H1 (cell line): ENCODE results near the gene CCDC198. TPM values are rescaled to one million over a fixed set of nuclear protein-coding genes. Genes with fewer than 3 reads are reported as not detected.

Source experiments
- CTCF ChIA-PET: fragments of 300-600 bp; sonication (Branson Sonifier 250); formaldehyde crosslinking; loops from one replicate; lab custom pipeline; 2021; ENCODE audit not compliant: partially characterized antibody; lab: Charles Lee
- POLR2A ChIA-PET: fragments of 300-600 bp; sonication (Branson Sonifier 250); formaldehyde crosslinking; loops from one replicate; lab custom pipeline; 2021; ENCODE audit warnings: inconsistent platforms; ENCODE audit not compliant: partially characterized antibody; lab: Charles Lee
- DNase-seq, 2 experiments: peaks; one replicate each; pipeline versions ENCODE4 v3.0.0 to v3.0.0-alpha.2; 2010 to 2022; ENCODE audit warnings: low spot score in 2 of 2, low read depth in 1 of 2, mixed read lengths in 1 of 2
- FAIRE-seq: peaks from 2 replicates; lab custom pipeline; 2011; peaks lifted over from hg19 to GRCh38; lab: Jason Lieb, UNC
- H2AFZ ChIP-seq: 2 replicates; pipeline ENCODE4 v1.8.1; 2012; ENCODE audit warnings: low read length, inconsistent platforms
- H2AK5ac ChIP-seq: 2 replicates; pipeline ENCODE4 v1.6.1; 2013; ENCODE audit warnings: low read depth, low read length
- H2BK120ac ChIP-seq: replicated peaks from 2 replicates; pipeline ENCODE3; 2013; ENCODE audit warnings: low read depth, low read length, inconsistent platforms
- H2BK12ac ChIP-seq: 2 replicates; pipeline ENCODE4 v1.6.1; 2013; ENCODE audit warnings: low read depth, low read length
- H2BK15ac ChIP-seq: 2 replicates; pipeline ENCODE4 v1.6.1; 2013; ENCODE audit warnings: low read length
- H2BK20ac ChIP-seq: 2 replicates; pipeline ENCODE4 v1.6.1; 2013; ENCODE audit warnings: low read length
- H2BK5ac ChIP-seq: 2 replicates; pipeline ENCODE4 v1.6.1; 2013; ENCODE audit warnings: low read depth, low read length
- H3K14ac ChIP-seq: 2 replicates; pipeline ENCODE4 v1.6.1; 2013; ENCODE audit warnings: inconsistent platforms; ENCODE audit not compliant: insufficient read length
- H3K18ac ChIP-seq: 2 replicates; pipeline ENCODE4 v1.6.1; 2013; ENCODE audit warnings: low read length; ENCODE audit errors: extremely low read depth
- H3K23ac ChIP-seq: 2 replicates; pipeline ENCODE4 v1.6.1; 2013; ENCODE audit warnings: inconsistent platforms; ENCODE audit not compliant: insufficient read length
- H3K23me2 ChIP-seq: 2 replicates; pipeline ENCODE4 v1.6.1; 2013; ENCODE audit warnings: low read depth, low read length
- H3K27ac ChIP-seq: 2 replicates; pipeline ENCODE4 v1.6.1; 2011; ENCODE audit warnings: low read depth, low read length, inconsistent platforms
- H3K27me3 ChIP-seq, 4 experiments: replicated peaks in 1 of 4; 1 replicate in 1 of 4; 2 replicates in 3 of 4; pipeline versions ENCODE4 v1.6.1 to v1.8.1; 2011 to 2013; ENCODE audit warnings: low read length in 3 of 4, mild to moderate bottlenecking in 3 of 4, inconsistent platforms in 2 of 4, mixed read lengths in 2 of 4, moderate library complexity in 1 of 4; ENCODE audit not compliant: control insufficient read depth in 3 of 4, insufficient read depth in 3 of 4; ENCODE audit errors: extremely low read depth in 1 of 4
- H3K36me3 ChIP-seq, 4 experiments: 2 replicates each; pipeline versions ENCODE4 v1.6.1 to v1.8.1; 2011 to 2013; ENCODE audit warnings: mild to moderate bottlenecking in 4 of 4, low read length in 3 of 4, moderate library complexity in 2 of 4, control low read depth in 1 of 4, inconsistent platforms in 1 of 4; ENCODE audit not compliant: insufficient read depth in 4 of 4, control insufficient read depth in 2 of 4
- H3K4ac ChIP-seq: replicated peaks from 2 replicates; pipeline ENCODE3; 2013; ENCODE audit warnings: low read length, low read depth, mixed read lengths, inconsistent platforms; ENCODE audit not compliant: insufficient read length
- H3K4me1 ChIP-seq, 4 experiments: replicated peaks in 1 of 4; 1 replicate in 1 of 4; 2 replicates in 3 of 4; pipeline versions ENCODE4 v1.6.1 to v1.8.1; 2011 to 2013; ENCODE audit warnings: low read length in 3 of 4, inconsistent platforms in 2 of 4, mixed read lengths in 1 of 4; ENCODE audit not compliant: insufficient read depth in 4 of 4, control insufficient read depth in 3 of 4
- H3K4me2 ChIP-seq, 2 experiments: 2 replicates each; pipeline versions ENCODE4 v1.6.1 to v1.8.1; 2011 to 2013; ENCODE audit warnings: low read depth in 2 of 2, low read length in 2 of 2, control low read depth in 1 of 2, inconsistent platforms in 1 of 2, mild to moderate bottlenecking in 1 of 2; ENCODE audit not compliant: insufficient read depth in 1 of 2
- H3K4me3 ChIP-seq, 4 experiments: fragments of 200-600, 300-600 bp in 1 of 4; sonication (generic), shearing (Covaris generic), sonication (Bioruptor Twin) in 1 of 4; 2 replicates each; pipeline versions ENCODE4 v1.5.1 to v1.8.1; 2011 to 2016; ENCODE audit warnings: low read length in 4 of 4, low read depth in 3 of 4, control low read depth in 2 of 4, inconsistent platforms in 2 of 4, mild to moderate bottlenecking in 2 of 4, mixed read lengths in 1 of 4, moderate library complexity in 1 of 4; ENCODE audit not compliant: insufficient read depth in 2 of 4; ENCODE audit errors: extremely low read depth in 1 of 4
- H3K56ac ChIP-seq: replicated peaks from 2 replicates; pipeline ENCODE3; 2013; ENCODE audit warnings: low read depth, mild to moderate bottlenecking, mixed read lengths, low read length, inconsistent platforms; ENCODE audit not compliant: insufficient read length
- H3K79me1 ChIP-seq: 2 replicates; pipeline ENCODE4 v1.6.1; 2013; ENCODE audit warnings: low read depth, low read length, control low read depth
- H3K79me2 ChIP-seq, 2 experiments: 2 replicates each; pipeline versions ENCODE4 v1.6.1 to v1.8.1; 2012 to 2013; ENCODE audit warnings: low read length in 2 of 2, mild to moderate bottlenecking in 2 of 2, inconsistent platforms in 1 of 2; ENCODE audit not compliant: insufficient read depth in 2 of 2, control insufficient read depth in 1 of 2
- H3K9ac ChIP-seq, 4 experiments: replicated peaks in 1 of 4; 1 replicate in 1 of 4; 2 replicates in 3 of 4; pipeline versions ENCODE4 v1.6.1 to v1.8.1; 2011 to 2013; ENCODE audit warnings: low read depth in 3 of 4, low read length in 3 of 4, control low read depth in 2 of 4, mild to moderate bottlenecking in 2 of 4, moderate library complexity in 2 of 4, inconsistent platforms in 1 of 4; ENCODE audit errors: extremely low read depth in 1 of 4
- H3K9me3 ChIP-seq, 2 experiments: 2 replicates each; pipeline versions ENCODE4 v1.6.1 to v1.8.1; 2012 to 2013; ENCODE audit warnings: mild to moderate bottlenecking in 2 of 2, moderate library complexity in 2 of 2, control low read depth in 1 of 2, inconsistent platforms in 1 of 2, low read depth in 1 of 2, low read length in 1 of 2, mixed read lengths in 1 of 2; ENCODE audit not compliant: insufficient read depth in 2 of 2
- H4K20me1 ChIP-seq, 2 experiments: replicated peaks in 1 of 2; 2 replicates each; pipeline versions ENCODE3 to v1.8.1; 2011 to 2013; ENCODE audit warnings: inconsistent platforms in 2 of 2, low read length in 2 of 2, mild to moderate bottlenecking in 1 of 2; ENCODE audit not compliant: insufficient read depth in 2 of 2, control insufficient read depth in 1 of 2
- H4K5ac ChIP-seq: 2 replicates; pipeline ENCODE4 v1.6.1; 2013; ENCODE audit warnings: low read length, low read depth, mixed read lengths, inconsistent platforms; ENCODE audit not compliant: insufficient read length
- H4K8ac ChIP-seq: 2 replicates; pipeline ENCODE4 v1.8.0; 2013; ENCODE audit warnings: mild to moderate bottlenecking, moderate library complexity, low read length, inconsistent platforms; ENCODE audit not compliant: insufficient read depth; ENCODE audit errors: extremely low read depth
- H4K91ac ChIP-seq: replicated peaks from 2 replicates; pipeline ENCODE3; 2013; ENCODE audit warnings: low read length, mixed read lengths, inconsistent platforms; ENCODE audit not compliant: insufficient read length
- BACH1 ChIP-seq: IDR thresholded peaks from 2 replicates; pipeline ENCODE4 v1.6.1; 2012; ENCODE audit warnings: low read length, improper control_type of control experiment
- EP300 ChIP-seq, 2 experiments: IDR thresholded peaks; 1 replicate in 1 of 2; 2 replicates in 1 of 2; pipeline ENCODE4 v1.6.1; 2011 to 2012; ENCODE audit warnings: low read depth in 2 of 2, low read length in 2 of 2, mild to moderate bottlenecking in 2 of 2, borderline replicate concordance in 1 of 2, inconsistent platforms in 1 of 2, moderate library complexity in 1 of 2
- EZH2 ChIP-seq: fragments of 200-600 bp; sonication (generic); IDR thresholded peaks from 2 replicates; pipeline ENCODE4 v1.7.1; 2012; ENCODE audit warnings: low read depth, mild to moderate bottlenecking, moderate library complexity, low read length, inconsistent platforms; ENCODE audit not compliant: severe bottlenecking
- GTF2F1 ChIP-seq: IDR thresholded peaks from 2 replicates; pipeline ENCODE4 v1.6.1; 2012; ENCODE audit warnings: low read depth, low read length, improper control_type of control experiment, borderline replicate concordance
- HDAC2 ChIP-seq, 2 experiments: fragments of 300-600 bp in 1 of 2; sonication (generic) in 1 of 2; IDR thresholded peaks; 2 replicates each; pipeline ENCODE4 v1.6.1; 2011 to 2012; ENCODE audit warnings: low read depth in 2 of 2, low read length in 2 of 2, mild to moderate bottlenecking in 2 of 2, moderate library complexity in 2 of 2, borderline replicate concordance in 1 of 2, inconsistent platforms in 1 of 2
- HDAC6 ChIP-seq: IDR thresholded peaks from one replicate; pipeline ENCODE4 v1.7.1; 2012; ENCODE audit warnings: low read depth, mild to moderate bottlenecking, inconsistent platforms, low read length, moderate library complexity
- JUND ChIP-seq: IDR thresholded peaks from 2 replicates; pipeline ENCODE4 v1.6.1; 2011; ENCODE audit warnings: mild to moderate bottlenecking, improper control_type of control experiment, low read length
- POLR2AphosphoS5 ChIP-seq: IDR thresholded peaks from 2 replicates; pipeline ENCODE4 v1.6.1; 2011; ENCODE audit warnings: low read depth, low read length
- RFX5 ChIP-seq: IDR thresholded peaks from 2 replicates; pipeline ENCODE4 v1.6.1; 2011; ENCODE audit warnings: low read depth, low read length, improper control_type of control experiment, borderline replicate concordance
- SP4 ChIP-seq: IDR thresholded peaks from 2 replicates; pipeline ENCODE4 v1.6.1; 2012; ENCODE audit warnings: low read length, inconsistent platforms
- TCF12 ChIP-seq: IDR thresholded peaks from 2 replicates; pipeline ENCODE4 v1.6.1; 2011; ENCODE audit warnings: low read depth, mild to moderate bottlenecking, low read length
- WGBS, 2 experiments: shearing (Covaris generic) in 1 of 2; methylation state at CpG; one replicate each; pipeline versions ENCODE4 v1.1.6 to v1.1.7; 2013 to 2015; ENCODE audit warnings: low lambda C conversion rate in 2 of 2, mixed read lengths in 2 of 2, inconsistent platforms in 1 of 2, low coverage in 1 of 2, missing lambda C conversion rate in 1 of 2; ENCODE audit not compliant: insufficient replicate concordance in 2 of 2, insufficient coverage in 1 of 2, insufficient read length in 1 of 2; ENCODE audit errors: extremely low coverage in 1 of 2, missing lambda C conversion rate in 1 of 2; 5-methylcytosine and 5-hydroxymethylcytosine counted together
- polyA plus RNA-seq, 7 experiments: library from polyadenylated mRNA; depleted of rRNA in 3 of 7; stranded (reverse) in 5 of 7; unstranded in 2 of 7; fragments of >200 nt in 5 of 7; fragments of 200-250 nt in 2 of 7; gene quantifications; 1 replicate in 5 of 7; 2 replicates in 1 of 7; 4 replicates in 1 of 7; pipeline versions ENCODE4 v1.2.1 to v1.2.3, GENCODE V29; 2011 to 2013; ENCODE audit warnings: missing spikeins in 2 of 7, mixed read lengths in 2 of 7
- total RNA-seq: library from RNA; stranded (reverse); fragmentation: NEBNext Ultra II Directional; extraction: Animal tissue kit (Norgen Biotek cat#: 25700); gene quantifications from 2 replicates; pipeline ENCODE4 v1.2.1, GENCODE V29; 2021
- TF ChIP-seq, protein P1 (sequence below): IDR thresholded peaks from 2 replicates; pipeline ENCODE4 v1.6.1; 2012; ENCODE audit warnings: inconsistent platforms

Gene CCDC198
- total and polyA plus RNA-seq, 2 of the 8 experiments (the other 6 are each of a cell fraction or from before 2014, with no cell fraction given), result not detected

DNA sequence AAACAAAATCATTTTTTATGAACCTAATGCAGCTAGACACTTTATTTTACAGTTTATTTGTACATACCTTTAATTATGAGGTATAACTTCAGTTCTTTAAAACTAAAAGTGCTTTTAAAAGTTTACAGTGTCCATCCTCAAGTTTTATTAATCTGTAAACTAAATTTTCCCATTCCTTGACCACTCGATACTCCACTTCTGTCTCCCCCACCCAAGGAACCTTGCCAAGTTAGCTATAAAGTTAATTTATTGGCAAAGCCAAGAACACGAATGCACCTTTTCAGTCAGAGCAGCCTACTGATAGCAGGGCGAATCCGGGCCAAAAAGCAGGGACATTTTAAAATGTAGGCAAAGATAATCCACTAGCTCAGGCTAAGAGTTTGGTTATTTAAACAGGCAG, 73.6 kb downstream of the CCDC198 start:
- H2AK5ac ChIP-seq, result no peak overlapping the region
- no peak overlapping the region for H3K18ac ChIP-seq
- no peaks in the 10 kb centered on the region for H3K79me1 ChIP-seq
- no peak overlapping the region for H3K4me2 ChIP-seq
- no peak overlapping the region for H4K91ac ChIP-seq
- no peak overlapping the region for H3K4me3 ChIP-seq
- no peak overlapping the region for H2BK15ac ChIP-seq
- no peak overlapping the region for H2BK12ac ChIP-seq
- no peak overlapping the region for H3K9ac ChIP-seq
- H3K27ac ChIP-seq, result no peak overlapping the region
- H2AFZ ChIP-seq, result no peak overlapping the region
- H3K9me3 ChIP-seq, result no peaks in the 10 kb centered on the region
- no peak overlapping the region for H2BK5ac ChIP-seq
- H3K23me2 ChIP-seq, result no peaks in the 10 kb centered on the region
- H4K20me1 ChIP-seq, result no peaks in the 10 kb centered on the region
- no peak overlapping the region for H4K8ac ChIP-seq
- no peak overlapping the region for H3K14ac ChIP-seq
- no peak overlapping the region for H2BK120ac ChIP-seq
- H3K23ac ChIP-seq, result no peak overlapping the region
- H3K36me3 ChIP-seq, result no peaks in the 10 kb centered on the region
- no peaks in the 10 kb centered on the region for H3K27me3 ChIP-seq
- no peaks in the 10 kb centered on the region for H3K4me1 ChIP-seq
- DNase-seq (no peak), FAIRE-seq (no peak)
- H2BK20ac ChIP-seq, result no peak overlapping the region
- ChIA-PET CTCF (interaction anchor here (0.6 kb wide), 1 partner anchor 1747 kb away, joined by 3 read pairs; no protein-coding TSS in a partner anchor), POLR2A (no interaction called here)
- H3K4ac ChIP-seq, result no peak overlapping the region
- no peak overlapping the region for H4K5ac ChIP-seq
- 84% methylated on average over 4 of the region's 4 CpGs; no CpG with 5 or more reads in 1 of the 2 experiments for WGBS, 2 experiments
- H3K79me2 ChIP-seq, result no peaks in the 10 kb centered on the region
- H3K56ac ChIP-seq, result no peak overlapping the region
- TF ChIP-seq EP300 (IDR thresholded peaks at IDR 0.05; ENCODE audit: borderline replicate concordance in 1 of 2, low read depth in 2 of 2, low read length in 2 of 2), result no peak
- TF ChIP-seq POLR2AphosphoS5, result no peak
- no peak for TF ChIP-seq TCF12
- no peak for TF ChIP-seq SP4
- no peak for TF ChIP-seq RFX5
- TF ChIP-seq HDAC6, result no peak
- TF ChIP-seq BACH1, result no peak
- TF ChIP-seq, protein P1, sequence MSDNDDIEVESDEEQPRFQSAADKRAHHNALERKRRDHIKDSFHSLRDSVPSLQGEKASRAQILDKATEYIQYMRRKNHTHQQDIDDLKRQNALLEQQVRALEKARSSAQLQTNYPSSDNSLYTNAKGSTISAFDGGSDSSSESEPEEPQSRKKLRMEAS, result no peak
- TF ChIP-seq JUND, result no peak
- no peak for TF ChIP-seq HDAC2 (IDR thresholded peaks at IDR 0.05; ENCODE audit: borderline replicate concordance in 1 of 2, low read depth in 2 of 2, low read length in 2 of 2)
- no peak for TF ChIP-seq EZH2
- TF ChIP-seq GTF2F1, result no peak
